ENCODE data around the gene REN. TPM values are rescaled to one million over a fixed set of nuclear protein-coding genes. Genes with fewer than 3 reads are reported as not detected.

The REN gene
- total and polyA plus RNA-seq, 2 of the 8 experiments (the other 6 are each of a cell fraction or from before 2014, with no cell fraction given) = 0.05 TPM; not detected in 1

GRCh38 chr1:204136814-204137213 is 29.3 kb downstream of the REN start (continued):
- TF ChIP-seq CHD7 (IDR thresholded peaks at IDR 0.05; ENCODE audit: insufficient replicate concordance, low read length) (no peak), MAX (IDR thresholded peaks at IDR 0.05) (no peak), RBBP5 (IDR thresholded peaks at IDR 0.05; ENCODE audit: borderline replicate concordance, low read depth, low read length) (no peak), EP300 (IDR thresholded peaks at IDR 0.05; ENCODE audit: borderline replicate concordance in 1 of 2, low read depth in 2 of 2, low read length in 2 of 2) (no peak)
